Globus pallidus (tissue), 1 donor: Measurements from ENCODE around the gene ALG14.
"Not testable (repeated sequence)": the region's sequence is repeated elsewhere in the genome, so short reads cannot be mapped to it uniquely, and the experiment has no call there.

Experiments
- DNase-seq: peaks from one replicate; pipeline ENCODE4 v3.0.0-alpha.2; 2015; ENCODE audit warnings: low spot score

The ALG14 gene

GRCh38 chr1:95006681-95007080, 66.1 kb downstream of the ALG14 start:
- DNase-seq, result no peak

DNA sequence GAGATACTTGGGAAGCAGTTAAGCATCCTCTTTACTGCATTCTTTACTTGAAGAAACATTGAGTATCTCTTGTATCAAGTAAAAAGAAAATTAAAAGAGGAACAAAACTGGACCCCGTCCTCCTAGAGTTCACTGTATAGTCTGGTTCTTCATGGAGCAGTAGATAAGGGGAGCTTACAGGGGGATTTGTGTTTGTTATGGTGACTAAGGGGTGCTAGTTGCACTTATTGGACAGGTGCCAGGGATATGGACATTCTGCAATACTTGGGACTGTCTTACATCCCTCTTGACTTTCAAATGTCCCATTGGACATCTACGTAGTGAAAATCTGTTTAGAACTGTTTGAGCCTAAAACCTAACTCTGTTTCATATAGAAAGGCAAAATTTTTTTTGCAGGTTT, 67.2 kb downstream of the ALG14 start:
- no peak for DNase-seq

GRCh38 chr1:95004013-95004412, 68.7 kb downstream of the ALG14 start:
- no peak for DNase-seq

DNA sequence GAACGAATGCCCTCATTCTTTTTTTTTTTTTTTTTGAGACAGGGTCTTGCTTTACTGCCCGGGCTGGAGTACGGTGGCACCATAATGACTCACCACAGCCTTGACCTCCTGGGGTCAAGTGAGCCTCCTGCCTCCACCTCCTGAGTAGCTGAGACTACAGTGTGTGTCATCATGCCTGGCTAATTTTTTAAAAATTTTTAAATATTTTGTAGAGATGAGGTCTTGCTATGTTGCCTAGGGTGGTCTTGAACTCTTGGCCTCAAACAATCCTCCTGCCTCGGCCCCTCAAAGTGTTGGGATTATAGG, 69.4 kb downstream of the ALG14 start:
- no peak for DNase-seq

DNA sequence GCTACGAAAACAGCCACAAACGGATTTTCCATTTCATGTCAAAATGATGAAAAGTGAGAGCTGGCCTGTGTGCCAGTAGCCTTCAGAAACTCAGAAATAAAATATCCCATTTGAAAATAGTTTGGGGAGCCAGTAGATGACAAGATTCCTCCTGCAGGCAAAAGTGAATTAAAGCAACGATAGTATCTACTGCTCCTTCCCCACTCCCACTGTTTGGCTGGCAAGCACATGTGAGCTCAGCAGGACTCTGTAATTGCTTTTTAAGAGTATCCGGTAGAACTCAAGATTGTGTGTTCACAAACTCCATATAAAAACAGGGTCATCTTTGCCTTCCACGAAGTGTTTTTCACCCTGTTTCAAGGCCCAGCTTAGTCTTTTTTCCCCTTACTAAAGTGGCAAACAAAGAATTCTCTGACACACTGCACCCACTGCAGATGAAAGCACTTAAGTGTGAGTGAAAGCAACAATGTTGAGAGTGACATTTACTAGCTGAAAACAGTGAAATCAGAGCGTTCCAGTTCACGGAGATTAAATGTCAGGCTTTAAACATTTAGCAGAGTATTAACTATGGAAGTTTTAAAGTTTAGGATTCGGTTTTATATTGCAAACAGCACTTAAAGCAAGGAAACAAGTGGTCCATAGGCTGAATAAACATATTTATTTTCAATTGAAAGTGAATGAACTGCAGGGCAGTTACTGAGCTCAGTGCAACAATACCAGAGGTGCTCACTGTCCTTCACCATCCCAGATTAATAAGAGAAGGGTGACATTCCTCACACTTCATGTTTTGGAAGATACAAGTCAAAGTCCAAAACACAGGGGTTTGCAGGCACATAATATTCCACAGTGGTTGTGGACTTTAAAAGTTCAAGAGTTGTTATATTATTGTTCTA, 70.0 kb downstream of the ALG14 start:
- no peak for DNase-seq

GRCh38 chr1:95002164-95002539, 70.6 kb downstream of the ALG14 start:
- DNase-seq, result no peak

- DNase-seq, result no peak
Measured at GRCh38 chr1:94999456-95000131, 73.2 kb downstream of the ALG14 start.

DNA sequence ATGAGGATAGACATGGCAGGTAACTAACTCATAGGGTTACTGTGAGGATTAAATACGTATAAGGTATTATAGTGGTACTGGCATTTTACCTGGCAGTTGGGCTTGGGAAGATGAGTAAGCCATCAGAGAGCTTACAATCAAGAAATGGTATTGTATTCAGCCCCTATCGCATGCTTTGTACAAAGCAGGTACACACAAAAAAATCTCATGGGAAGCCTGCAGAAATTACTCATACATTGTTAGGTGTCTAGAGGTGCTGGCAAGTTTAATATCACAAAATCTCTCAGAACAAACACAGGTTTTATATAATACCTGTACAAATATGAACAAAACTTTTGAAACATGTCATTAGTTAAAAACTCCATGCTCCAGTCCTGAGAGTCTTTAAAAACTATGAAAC, 74.0 kb downstream of the ALG14 start:
- DNase-seq, result no peak

DNA sequence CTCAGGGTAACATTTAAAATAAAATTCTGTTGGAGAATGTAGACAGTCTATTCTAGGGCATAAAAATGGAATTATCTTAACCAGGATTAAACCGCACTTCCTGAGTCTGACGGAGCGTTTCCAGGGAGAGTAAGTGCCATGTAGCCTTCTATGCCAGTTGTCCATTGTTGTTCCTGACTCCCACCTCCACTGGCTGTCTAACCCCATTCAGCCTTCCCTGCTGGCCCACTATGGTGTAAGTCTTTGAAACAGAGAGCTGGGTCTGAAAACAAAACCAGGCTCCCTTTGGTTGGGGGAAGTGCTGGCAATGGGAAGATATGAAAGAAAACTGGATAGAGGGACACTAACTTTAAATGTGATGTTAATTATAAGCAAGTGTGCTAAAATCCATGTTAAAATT, 74.6 kb downstream of the ALG14 start:
- DNase-seq, result no peak

DNA sequence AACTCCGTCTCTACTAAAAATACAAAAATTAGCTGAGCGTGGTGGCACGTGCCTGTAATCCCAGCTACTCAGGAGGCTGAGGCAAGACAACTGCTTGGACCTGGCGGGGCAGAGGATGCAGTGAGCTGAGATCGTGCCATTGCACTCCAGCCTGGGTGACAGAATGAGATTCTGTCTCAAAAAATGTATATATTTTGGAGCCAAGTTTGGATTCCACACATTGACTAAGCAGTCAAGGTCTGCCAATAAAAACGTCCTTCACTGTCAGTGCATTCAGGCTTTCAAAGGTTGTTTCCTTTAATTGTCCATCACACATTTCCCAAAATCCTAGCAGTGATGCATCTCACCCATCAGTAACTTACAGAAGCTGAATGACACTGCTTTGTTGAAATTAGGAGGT, 77.2 kb downstream of the ALG14 start:
- not testable (repeated sequence) for DNase-seq

GRCh38 chr1:94994805-94995204, 77.9 kb downstream of the ALG14 start:
- DNase-seq, result no peak

DNA sequence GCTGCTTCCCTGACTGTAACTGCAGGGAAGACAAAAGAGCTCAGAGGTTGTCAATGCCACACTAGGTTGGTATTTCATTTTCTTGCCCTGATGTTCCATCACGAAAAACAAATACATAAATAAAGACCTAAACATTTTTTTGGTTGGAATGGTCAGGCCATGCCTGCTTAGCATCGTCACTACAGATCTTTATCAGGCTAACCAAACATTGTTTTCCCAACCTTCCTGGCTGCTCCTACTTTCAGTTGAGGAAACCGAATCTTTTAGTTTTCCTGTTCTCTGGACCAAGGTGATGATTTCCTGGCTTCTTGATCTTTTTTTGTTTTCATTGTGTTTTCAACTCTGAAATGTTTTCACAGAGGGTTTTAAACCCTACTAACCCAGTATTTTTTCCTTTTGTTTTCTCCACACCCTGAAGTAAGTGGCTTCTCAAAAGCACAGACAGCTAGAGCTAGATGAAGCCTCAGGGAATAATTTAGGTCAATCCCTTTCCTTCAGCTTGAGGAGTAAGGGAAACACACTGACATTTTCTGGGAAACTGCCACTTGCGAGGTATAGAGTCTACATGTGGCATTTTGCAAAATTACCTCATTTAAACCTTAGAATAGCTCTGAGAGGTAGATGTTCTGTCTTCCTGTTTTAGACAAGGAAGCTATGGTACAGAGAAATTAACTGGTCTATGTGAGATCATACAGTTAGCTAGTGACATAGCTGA, 78.7 kb downstream of the ALG14 start:
- DNase-seq, result no peak

DNA sequence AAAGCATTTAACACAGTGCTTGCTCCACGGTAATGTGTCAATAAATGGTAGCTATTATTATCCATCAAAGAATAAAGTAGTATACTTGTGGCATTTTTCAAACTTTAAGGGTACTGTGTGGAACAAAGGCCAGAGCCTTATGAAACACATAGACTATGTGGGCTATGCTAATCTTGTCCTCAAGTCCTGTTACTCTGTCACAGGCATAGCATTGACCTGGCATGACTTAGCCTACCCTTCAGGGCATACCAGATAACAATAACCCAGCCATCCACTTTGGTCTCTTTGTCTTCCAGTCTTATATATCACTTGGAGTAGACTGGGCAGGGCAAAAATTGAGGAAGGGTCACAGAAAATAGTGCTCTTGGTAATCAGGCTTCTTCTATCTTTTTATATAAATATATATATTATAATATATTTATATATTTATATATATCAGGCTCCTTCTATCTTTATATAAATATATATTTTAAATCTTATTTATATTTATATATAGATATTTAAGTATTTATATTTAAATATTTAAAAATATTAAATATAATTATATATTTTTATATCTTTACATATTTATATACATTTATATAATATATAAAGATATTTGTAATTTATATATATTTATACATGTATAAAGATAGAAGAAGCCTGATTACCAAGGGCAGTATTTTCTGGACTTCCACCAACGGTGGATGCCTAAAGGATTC, 79.7 kb downstream of the ALG14 start:
- DNase-seq, result no peak

GRCh38 chr1:94992161-94992560, 80.6 kb downstream of the ALG14 start:
- DNase-seq, result no peak

- DNase-seq, result no peak
Measured at GRCh38 chr1:94989911-94990473, 82.8 kb downstream of the ALG14 start.

GRCh38 chr1:94989398-94989797, 83.4 kb downstream of the ALG14 start:
- DNase-seq, result no peak

- no peak for DNase-seq
Measured at GRCh38 chr1:94988356-94988755, 84.4 kb downstream of the ALG14 start.

- no peak for DNase-seq
Measured at GRCh38 chr1:94986783-94987182, 86.0 kb downstream of the ALG14 start.

DNA sequence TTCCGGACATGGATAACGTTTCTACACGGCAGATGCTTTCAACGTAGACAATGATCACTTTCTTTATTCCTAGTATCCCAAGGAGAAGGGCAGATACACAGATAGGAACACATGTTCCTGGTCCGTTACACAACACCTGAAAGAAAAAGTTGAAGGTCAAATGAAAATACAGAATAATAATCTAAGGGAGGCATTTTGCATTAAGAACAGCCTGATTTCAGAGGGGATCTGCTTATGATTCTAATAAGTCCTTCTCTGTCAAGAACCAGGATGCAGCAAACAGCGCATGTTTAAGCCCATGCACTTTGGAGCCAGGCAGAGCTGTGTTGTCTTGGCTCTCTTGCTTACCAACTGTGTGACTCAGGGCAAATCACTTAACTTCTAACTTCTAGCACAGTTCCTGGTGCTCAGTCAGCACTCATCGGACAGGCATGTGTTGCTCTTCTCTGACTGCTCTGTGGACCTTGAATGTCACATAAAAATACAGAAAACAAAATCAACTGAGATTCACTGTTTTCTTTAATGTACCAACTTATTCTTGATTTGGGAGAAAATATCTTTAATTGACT, 89.5 kb downstream of the ALG14 start:
- DNase-seq, result no peak

DNA sequence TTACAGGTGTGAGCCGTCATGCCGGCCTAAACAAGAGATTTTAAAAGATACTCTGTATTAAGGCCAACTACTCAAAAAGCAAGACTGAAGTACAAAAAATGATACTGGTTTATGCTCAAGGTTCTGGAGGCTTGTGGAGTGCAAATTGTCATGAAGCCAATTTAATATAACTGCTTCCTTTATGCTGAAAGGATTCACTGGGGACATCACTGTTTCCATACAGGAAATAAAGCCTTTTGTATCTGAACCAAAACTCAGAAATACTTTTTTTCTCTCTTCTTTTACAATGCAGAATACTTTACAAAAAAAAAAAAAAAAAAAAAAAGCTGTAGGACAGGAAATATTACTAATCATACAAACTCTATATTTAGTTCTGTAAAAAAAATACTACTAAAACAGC, 90.4 kb downstream of the ALG14 start:
- no peak for DNase-seq

GRCh38 chr1:94981575-94981973, 91.2 kb downstream of the ALG14 start:
- DNase-seq, result no peak
